Activated CD8-positive, alpha-beta memory T cell treated with anti-CD3 and anti-CD28 coated beads for 1 hour (primary cell): ENCODE results near the gene TJAP1.
"Not testable (repeated sequence)": the region's sequence is repeated elsewhere in the genome, so short reads cannot be mapped to it uniquely, and the experiment has no call there.

ENCODE experiments used
- DNase-seq, 2 donors: peaks; one replicate each; pipeline ENCODE4 v3.0.0-alpha.2; 2020; ENCODE audit warnings: low read depth in 1 of 2; ENCODE audit errors: extremely low read depth in 1 of 2

Gene TJAP1

GRCh38 chr6:43452896-43453295 is 24.5 kb upstream of the TJAP1 start:
- DNase-seq = no peak

- no peak for DNase-seq
These were observed 23.5 kb upstream of the TJAP1 start for GRCh38 chr6:43453831-43454230.

- peak in 1 of 2 donors; percentile 59 for DNase-seq
These were observed 23.1 kb upstream of the TJAP1 start for GRCh38 chr6:43454290-43454695.

GRCh38 chr6:43454696-43455530 is 22.5 kb upstream of the TJAP1 start:
- DNase-seq = no peak

- peak in 1 of 2 donors; percentile 29 for DNase-seq
These were observed 21.6 kb upstream of the TJAP1 start, which contains the start of gene DLK2 for GRCh38 chr6:43455531-43456428. DLK2 (minus strand) TSS chr6:43455548; CDS start chr6:43454825, 723 bp downstream.

GRCh38 chr6:43457643-43458042 is 19.7 kb upstream of the TJAP1 start:
- DNase-seq = no peak

- DNase-seq = not testable (repeated sequence)
These were observed 19.2 kb upstream of the TJAP1 start for GRCh38 chr6:43458154-43458553.

GRCh38 chr6:43459535-43459934 is 17.8 kb upstream of the TJAP1 start:
- DNase-seq = no peak

GRCh38 chr6:43460032-43460431 is 17.3 kb upstream of the TJAP1 start:
- no peak for DNase-seq

- no peak for DNase-seq
These were observed 15.4 kb upstream of the TJAP1 start for GRCh38 chr6:43461936-43462335.

- no peak for DNase-seq
These were observed 13.0 kb upstream of the TJAP1 start for GRCh38 chr6:43464337-43464736.

GRCh38 chr6:43465948-43466347 is 11.4 kb upstream of the TJAP1 start:
- DNase-seq = no peak

- not testable (repeated sequence) for DNase-seq
These were observed 10.1 kb upstream of the TJAP1 start for GRCh38 chr6:43467265-43467664.

- DNase-seq = no peak
These were observed 9.6 kb upstream of the TJAP1 start for GRCh38 chr6:43467752-43468151.

GRCh38 chr6:43468240-43468639 is 9.1 kb upstream of the TJAP1 start:
- DNase-seq = no peak

GRCh38 chr6:43468748-43469681 is 8.4 kb upstream of the TJAP1 start:
- no peak for DNase-seq

- DNase-seq = no peak
These were observed 7.4 kb upstream of the TJAP1 start for GRCh38 chr6:43469947-43470346.

- DNase-seq = no peak
These were observed 6.0 kb upstream of the TJAP1 start for GRCh38 chr6:43471399-43471798.

- no peak for DNase-seq
These were observed 4.9 kb upstream of the TJAP1 start for GRCh38 chr6:43472515-43472914.

- no peak for DNase-seq
These were observed 1.9 kb upstream of the TJAP1 start for GRCh38 chr6:43475516-43475915.

GRCh38 chr6:43476746-43477145 is 624 bp upstream of the TJAP1 start:
- no peak for DNase-seq
